Mucosa of descending colon (tissue), 3 donors: Measurements from ENCODE around the gene DAPL1. TPM values are rescaled to one million over a fixed set of nuclear protein-coding genes. Genes with fewer than 3 reads are reported as not detected.
"Not testable (repeated sequence)": the region's sequence is repeated elsewhere in the genome, so short reads cannot be mapped to it uniquely, and the experiment has no call there.

Experiments
- ATAC-seq: fragments of 200-7000 bp; cut with Tn5 transposase; one replicate; pipeline ENCODE4 v1.9.1; 2020; ENCODE audit warnings: mild to moderate bottlenecking, moderate library complexity
- DNase-seq, 3 donors: peaks; one replicate each; pipeline ENCODE4 v3.0.0-alpha.2; 2020
- H3K36me3 ChIP-seq: fragments of 200-600 bp; one replicate; pipeline ENCODE4 v1.8.0; 2021; ENCODE audit warnings: low read depth, mild to moderate bottlenecking
- H3K4me1 ChIP-seq: fragments of 200-600 bp; one replicate; pipeline ENCODE4 v1.8.0; 2021; ENCODE audit warnings: low read depth, mild to moderate bottlenecking
- H3K4me3 ChIP-seq: fragments of 200-600 bp; one replicate; pipeline ENCODE4 v1.8.0; 2021; ENCODE audit warnings: mild to moderate bottlenecking
- H3K9me3 ChIP-seq: fragments of 200-600 bp; one replicate; pipeline ENCODE4 v1.8.0; 2021; ENCODE audit warnings: mild to moderate bottlenecking
- CTCF ChIP-seq: fragments of 200-600 bp; IDR thresholded peaks from one replicate; pipeline ENCODE4 v1.8.0; 2022; ENCODE audit warnings: antibody characterized with exemption, mild to moderate bottlenecking
- intact Hi-C, 2 donors: fragments of 100-400 bp; cut with DNase I in 1 of 2; cut with micrococcal nuclease in 1 of 2; formaldehyde crosslinking; loops; one replicate each; pipeline versions ENCODE4 v1.11.0 to v1.11.1; 2022; cut with DNase I, micrococcal nuclease
- total RNA-seq, 3 donors: library from RNA; stranded (reverse); fragmentation: NEBNext Ultra II Directional in 2 of 3; extraction: Animal tissue kit (Norgen Biotek cat#: 25700) in 2 of 3; gene quantifications; one replicate each; pipeline versions ENCODE4 v1.2.1 to v1.2.4, GENCODE V29; 2021 to 2023
- donor health status: DM: no; HTN: no; CAD: no; lungs with moderate emphysema.
- donor health status: DM: no; HTN: no; CAD: no.
- donor health status: DM: no; HTN: yes; CAD: no.

DAPL1 gene
- total RNA-seq, 3 donors from 2014 or later = 1.2 TPM; not detected in 2

GRCh38 chr2:158837645-158838044, 42.5 kb downstream of the DAPL1 start:
- Histone ChIP-seq H3K9me3 (no peaks in the 10 kb centered on the region), H3K4me3 (no peak overlapping the region), H3K36me3 (no peaks in the 10 kb centered on the region), H3K4me1 (no peaks in the 10 kb centered on the region)
- ATAC-seq = no peak
- intact Hi-C loops = no loop called here
- DNase-seq = no peak
- no peak for TF ChIP-seq CTCF

- Histone ChIP-seq H3K36me3 (no peaks in the 10 kb centered on the region), H3K4me3 (no peak overlapping the region), H3K4me1 (no peaks in the 10 kb centered on the region), H3K9me3 (no peaks in the 10 kb centered on the region)
- TF ChIP-seq CTCF = no peak
- ATAC-seq = no peak
- intact Hi-C loops = no loop called here
- no peak for DNase-seq
Measured at GRCh38 chr2:158841850-158842249, 46.7 kb downstream of the DAPL1 start.

- Histone ChIP-seq H3K4me1 (no peaks in the 10 kb centered on the region), H3K9me3 (no peaks in the 10 kb centered on the region), H3K4me3 (no peak overlapping the region), H3K36me3 (no peaks in the 10 kb centered on the region)
- TF ChIP-seq CTCF = no peak
- intact Hi-C loops = no loop called here
- DNase-seq = no peak
- no peak for ATAC-seq
Measured at GRCh38 chr2:158845444-158845843, 50.3 kb downstream of the DAPL1 start.

GRCh38 chr2:158845859-158846258, 50.7 kb downstream of the DAPL1 start:
- DNase-seq = no peak
- Histone ChIP-seq H3K4me1 (no peaks in the 10 kb centered on the region), H3K4me3 (no peak overlapping the region), H3K36me3 (no peaks in the 10 kb centered on the region), H3K9me3 (no peaks in the 10 kb centered on the region)
- no peak for ATAC-seq
- no peak for TF ChIP-seq CTCF
- intact Hi-C loops = no loop called here

GRCh38 chr2:158847526-158847925, 52.4 kb downstream of the DAPL1 start:
- H3K36me3 ChIP-seq, H3K4me1 ChIP-seq, intact Hi-C loops, H3K4me3 ChIP-seq, H3K9me3 ChIP-seq, DNase-seq, ATAC-seq: not testable (repeated sequence)

GRCh38 chr2:158848031-158848970, 53.2 kb downstream of the DAPL1 start:
- intact Hi-C loops, ATAC-seq, H3K9me3 ChIP-seq, DNase-seq, H3K4me1 ChIP-seq, H3K36me3 ChIP-seq, H3K4me3 ChIP-seq: not testable (repeated sequence)

GRCh38 chr2:158860179-158860578, 65.1 kb downstream of the DAPL1 start:
- intact Hi-C loops, ATAC-seq, H3K4me1 ChIP-seq, DNase-seq, H3K4me3 ChIP-seq, H3K36me3 ChIP-seq, H3K9me3 ChIP-seq: not testable (repeated sequence)

- ATAC-seq, DNase-seq, H3K4me1 ChIP-seq, intact Hi-C loops, H3K36me3 ChIP-seq, H3K9me3 ChIP-seq, H3K4me3 ChIP-seq: not testable (repeated sequence)
Measured at GRCh38 chr2:158861626-158862025, 66.5 kb downstream of the DAPL1 start.

GRCh38 chr2:158865469-158865868, 70.4 kb downstream of the DAPL1 start:
- H3K4me1 ChIP-seq, H3K9me3 ChIP-seq, DNase-seq, intact Hi-C loops, ATAC-seq, H3K36me3 ChIP-seq, H3K4me3 ChIP-seq: not testable (repeated sequence)
